Tibial nerve (tissue), 4 donors: Measurements from ENCODE around the gene TSFM.

Source experiments
- EP300 ChIP-seq, 2 donors: sonication (generic); formaldehyde crosslinking; IDR thresholded peaks; one replicate each; pipeline ENCODE4 v1.6.1; 2017; ENCODE audit warnings: antibody characterized with exemption in 2 of 2, mild to moderate bottlenecking in 1 of 2
- POLR2A ChIP-seq, 2 donors: fragments of 450-650 bp; IDR thresholded peaks; one replicate each; pipeline ENCODE4 v1.6.1; 2017; ENCODE audit warnings: antibody characterized with exemption in 2 of 2, mild to moderate bottlenecking in 2 of 2, moderate library complexity in 2 of 2
- TF ChIP-seq, protein P1 (sequence below), 5 experiments: fragments of 200-600 bp in 3 of 5; fragments of 450-650 bp in 2 of 5; sonication (generic) in 3 of 5; IDR thresholded peaks; one replicate each; pipeline ENCODE4 v1.5.1; 2016 to 2019; ENCODE audit warnings: antibody characterized with exemption in 5 of 5, mild to moderate bottlenecking in 3 of 5, moderate library complexity in 2 of 5

DNA sequence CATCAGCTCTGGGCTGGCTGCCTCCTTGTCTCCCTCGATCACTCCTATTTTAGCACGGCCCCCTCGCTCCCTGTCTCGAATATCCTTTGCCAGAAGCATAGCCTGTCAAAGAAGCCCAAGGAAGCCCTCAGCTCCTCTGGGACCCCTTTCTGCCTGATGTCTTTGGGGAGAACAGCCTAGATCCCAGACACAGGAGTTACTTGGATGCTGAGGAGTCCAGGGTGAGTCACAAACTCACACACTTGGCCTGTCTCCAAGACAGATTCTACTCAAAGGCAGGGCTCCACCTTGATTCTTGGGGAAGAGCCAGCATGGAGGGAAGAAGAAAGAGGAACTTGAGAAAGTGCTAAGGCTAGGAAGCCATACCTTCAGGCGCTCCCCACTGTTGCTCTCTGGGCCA lies 27.9 kb downstream of the TSFM start:
- TF ChIP-seq, protein P1, sequence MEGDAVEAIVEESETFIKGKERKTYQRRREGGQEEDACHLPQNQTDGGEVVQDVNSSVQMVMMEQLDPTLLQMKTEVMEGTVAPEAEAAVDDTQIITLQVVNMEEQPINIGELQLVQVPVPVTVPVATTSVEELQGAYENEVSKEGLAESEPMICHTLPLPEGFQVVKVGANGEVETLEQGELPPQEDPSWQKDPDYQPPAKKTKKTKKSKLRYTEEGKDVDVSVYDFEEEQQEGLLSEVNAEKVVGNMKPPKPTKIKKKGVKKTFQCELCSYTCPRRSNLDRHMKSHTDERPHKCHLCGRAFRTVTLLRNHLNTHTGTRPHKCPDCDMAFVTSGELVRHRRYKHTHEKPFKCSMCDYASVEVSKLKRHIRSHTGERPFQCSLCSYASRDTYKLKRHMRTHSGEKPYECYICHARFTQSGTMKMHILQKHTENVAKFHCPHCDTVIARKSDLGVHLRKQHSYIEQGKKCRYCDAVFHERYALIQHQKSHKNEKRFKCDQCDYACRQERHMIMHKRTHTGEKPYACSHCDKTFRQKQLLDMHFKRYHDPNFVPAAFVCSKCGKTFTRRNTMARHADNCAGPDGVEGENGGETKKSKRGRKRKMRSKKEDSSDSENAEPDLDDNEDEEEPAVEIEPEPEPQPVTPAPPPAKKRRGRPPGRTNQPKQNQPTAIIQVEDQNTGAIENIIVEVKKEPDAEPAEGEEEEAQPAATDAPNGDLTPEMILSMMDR (IDR thresholded peaks at IDR 0.05): no peak
- TF ChIP-seq EP300 (IDR thresholded peaks at IDR 0.05): no peak
- no peak for TF ChIP-seq POLR2A (IDR thresholded peaks at IDR 0.05)
